Thoracic aorta (tissue), 2 donors: ENCODE results near the gene FAM156A. TPM values are rescaled to one million over a fixed set of nuclear protein-coding genes. Genes with fewer than 3 reads are reported as not detected.

Experiments used
- ATAC-seq: fragments of 150-250 bp; one replicate; pipeline ENCODE4 v1.8.0; 2017; ENCODE audit warnings: low read depth; ENCODE audit not compliant: insufficient number of reproducible peaks, low FRiP score
- DNase-seq: peaks from one replicate; pipeline ENCODE4 v3.0.0-alpha.2; 2020; ENCODE audit warnings: low spot score
- H3K27ac ChIP-seq, 2 donors: fragments of 200-600 bp; sonication (generic); 1 replicate in 1 of 2; 2 replicates in 1 of 2; pipeline ENCODE4 v1.5.1; 2016; ENCODE audit warnings: mild to moderate bottlenecking in 2 of 2, moderate library complexity in 2 of 2
- H3K27me3 ChIP-seq: fragments of 200-600 bp; sonication (generic); replicated peaks from 2 replicates; pipeline ENCODE4 v1.6.0; 2016; ENCODE audit warnings: mild to moderate bottlenecking; ENCODE audit not compliant: insufficient read depth
- H3K36me3 ChIP-seq: fragments of 200-600 bp; sonication (generic); one replicate; pipeline ENCODE4 v1.5.1; 2016
- H3K4me1 ChIP-seq, 2 donors: fragments of 200-600 bp; sonication (generic); 1 replicate in 1 of 2; 2 replicates in 1 of 2; pipeline versions ENCODE4 v1.5.1 to v1.6.0; 2016; ENCODE audit warnings: low read depth in 2 of 2, mild to moderate bottlenecking in 1 of 2; ENCODE audit not compliant: control insufficient read depth in 1 of 2
- H3K4me3 ChIP-seq: fragments of 200-600 bp; sonication (generic); 2 replicates; pipeline ENCODE4 v1.5.1; 2016; ENCODE audit warnings: mild to moderate bottlenecking
- H3K9me3 ChIP-seq: fragments of 200-600 bp; sonication (generic); 2 replicates; pipeline ENCODE4 v1.5.1; 2016
- CTCF ChIP-seq: fragments of 200-600 bp; sonication (generic); IDR thresholded peaks from one replicate; pipeline ENCODE4 v1.5.1; 2019; ENCODE audit warnings: antibody characterized with exemption
- total RNA-seq, 2 donors: library from RNA; depleted of rRNA; stranded (reverse); fragments of >200 nt; gene quantifications; one replicate each; pipeline versions ENCODE4 v1.1.0 to v1.2.3, GENCODE V29; 2016

The FAM156A gene
- total RNA-seq, 2 donors from 2014 or later: 44.3 to 55.7 TPM

DNA sequence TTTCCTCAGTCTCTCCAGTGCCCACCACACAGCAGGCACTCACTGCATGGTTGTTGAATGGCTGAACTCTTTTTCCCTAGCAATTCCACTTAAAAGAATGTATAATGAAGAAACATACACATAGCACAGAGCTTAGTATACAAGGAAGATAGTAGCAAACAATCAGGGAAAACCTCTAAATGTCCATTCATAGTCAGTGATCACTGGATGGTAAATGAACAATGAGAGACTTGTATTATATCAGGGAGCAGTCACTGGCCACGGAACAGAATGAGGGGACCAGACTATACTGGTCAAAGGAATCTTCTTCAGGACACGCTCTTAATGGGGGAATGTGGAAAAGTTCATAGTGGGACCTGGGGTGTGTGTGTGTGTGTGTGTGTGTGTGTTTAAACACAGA is 43.6 kb upstream of the FAM156A start:
- TF ChIP-seq CTCF: no peak
- Histone ChIP-seq H3K4me1 (no peaks in the 10 kb centered on the region), H3K9me3 (no peaks in the 10 kb centered on the region), H3K27me3 (no peaks in the 10 kb centered on the region), H3K36me3 (no peaks in the 10 kb centered on the region), H3K27ac (no peak overlapping the region), H3K4me3 (no peak overlapping the region)
- ATAC-seq (no peak), DNase-seq (no peak)

DNA sequence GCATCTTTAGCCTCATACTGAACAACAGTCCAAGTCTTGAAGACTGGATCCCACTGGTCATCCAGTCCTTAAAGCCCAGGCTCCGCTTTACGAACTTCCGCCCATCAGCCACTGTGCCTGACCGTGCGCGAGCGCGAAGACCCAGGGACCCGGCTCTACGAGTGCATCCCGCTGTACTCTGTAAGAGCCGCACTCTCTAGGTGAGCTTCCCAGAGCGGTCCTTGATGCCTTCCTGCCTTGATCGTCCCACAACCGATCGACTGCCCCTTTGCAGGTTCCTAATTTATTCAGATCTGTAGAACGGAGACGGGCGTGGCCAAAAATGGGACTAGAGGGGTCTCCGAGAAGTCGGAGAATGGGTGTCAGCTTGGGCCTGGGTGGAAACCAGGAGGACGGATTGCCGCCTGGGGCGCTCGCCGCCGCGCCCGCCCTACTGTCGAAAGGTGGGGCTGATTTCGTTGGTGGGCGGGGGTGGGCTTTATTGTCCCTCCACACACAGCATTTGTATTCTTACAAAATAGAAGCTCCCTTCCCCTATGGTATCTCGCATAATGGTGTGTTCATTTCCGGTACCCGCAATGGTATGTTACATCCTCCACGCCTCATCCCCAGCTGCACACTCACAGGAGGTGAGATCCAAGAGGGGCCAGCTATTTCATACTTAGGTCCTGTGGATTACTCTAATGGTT is 42.3 kb upstream of the FAM156A start:
- ATAC-seq (no peak), DNase-seq (no peak)
- H3K27me3 ChIP-seq: no peaks in the 10 kb centered on the region
- no peaks in the 10 kb centered on the region for H3K9me3 ChIP-seq
- H3K36me3 ChIP-seq: no peaks in the 10 kb centered on the region
- peak overlapping the region; percentile 20 for H3K4me3 ChIP-seq
- TF ChIP-seq CTCF: no peak
- no peak overlapping the region for H3K27ac ChIP-seq
- H3K4me1 ChIP-seq: peaks cover 0 to 3% of the 10 kb centered on the region in 2 donors

GRCh38 chrX:52995987-52996331 is 37.6 kb upstream of the FAM156A start:
- DNase-seq (no peak), ATAC-seq (no peak)
- Histone ChIP-seq H3K4me3 (peak overlapping the region; percentile 74), H3K36me3 (no peaks in the 10 kb centered on the region), H3K27ac (peak overlapping the region; percentile 84 to 87), H3K27me3 (no peaks in the 10 kb centered on the region), H3K4me1 (peaks cover 8 to 12% of the 10 kb centered on the region in 2 donors), H3K9me3 (no peaks in the 10 kb centered on the region)
- peak; percentile 5 for TF ChIP-seq CTCF

DNA sequence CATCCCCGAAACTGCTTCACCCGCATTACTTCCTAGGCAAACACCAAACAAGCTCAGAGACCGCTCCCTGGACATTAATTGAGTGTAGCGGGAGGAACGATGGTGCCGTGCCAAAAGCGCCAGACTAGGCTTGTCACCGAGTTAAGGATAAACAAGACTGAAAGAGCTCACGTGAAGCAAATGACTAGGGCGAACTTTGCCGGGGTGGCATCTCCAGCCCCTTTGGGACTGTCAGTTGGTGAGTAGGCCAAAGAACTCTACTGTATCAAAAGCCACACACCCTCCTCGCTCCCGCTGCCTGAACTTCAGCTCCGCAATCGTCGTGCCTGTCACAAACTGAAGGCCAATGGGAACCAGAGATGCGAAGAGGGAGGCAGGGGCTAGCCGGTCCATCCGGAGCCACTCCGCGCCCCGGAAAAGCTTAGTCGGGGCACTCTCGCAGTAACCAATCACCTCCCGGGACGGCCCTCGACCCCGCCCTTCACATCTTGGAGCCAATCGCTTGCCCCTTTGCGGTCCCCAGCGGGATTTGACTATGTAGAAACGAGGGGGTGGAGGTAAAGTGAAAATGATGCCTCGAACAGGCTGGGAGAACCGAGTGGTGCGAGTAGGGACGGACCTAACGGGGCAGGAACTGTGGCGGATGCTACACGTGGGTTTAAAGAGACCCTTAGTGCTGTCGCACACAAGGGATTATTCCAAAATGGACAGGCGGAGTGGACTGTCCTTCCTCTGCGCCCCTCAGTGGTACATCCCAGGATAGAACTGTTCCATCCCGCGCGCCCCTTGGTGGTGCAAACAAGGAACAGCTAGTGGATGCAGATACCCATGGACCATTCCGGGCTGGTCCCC is 37.0 kb upstream of the FAM156A start:
- TF ChIP-seq CTCF: peak; percentile 75
- peak; percentile 64 for DNase-seq
- ATAC-seq: peak; percentile 96

DNA sequence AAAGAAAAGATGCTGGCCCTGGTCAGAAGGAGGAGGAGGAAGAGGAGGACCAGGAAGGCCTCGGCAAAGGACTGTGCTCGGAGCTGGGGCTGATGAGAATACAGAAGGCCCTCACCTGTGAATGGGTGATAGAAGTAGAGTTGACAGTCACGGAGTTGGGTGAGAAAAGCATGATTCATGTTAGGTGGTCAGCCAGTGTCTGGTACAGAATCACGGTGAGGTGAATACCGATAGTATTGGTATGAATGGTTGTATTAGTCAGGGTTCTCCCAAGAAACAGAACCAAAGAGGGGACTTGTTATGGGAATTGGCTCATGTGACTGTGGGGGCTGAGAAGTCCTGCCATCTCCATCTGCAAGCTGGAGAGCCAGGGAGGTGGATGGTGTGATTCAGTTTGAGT is 32.5 kb upstream of the FAM156A start:
- DNase-seq (no peak), ATAC-seq (no peak)
- Histone ChIP-seq H3K4me1 (peaks cover 9 to 20% of the 10 kb centered on the region in 2 donors), H3K9me3 (no peaks in the 10 kb centered on the region), H3K4me3 (no peak overlapping the region), H3K27me3 (no peaks in the 10 kb centered on the region), H3K36me3 (no peaks in the 10 kb centered on the region), H3K27ac (no peak overlapping the region)
- TF ChIP-seq CTCF: no peak

More for the DNA sequence above, 37.0 kb upstream of the FAM156A start:
- Histone ChIP-seq H3K9me3 (no peaks in the 10 kb centered on the region), H3K27ac (peak overlapping the region; percentile 84 to 87), H3K4me1 (peaks cover 8 to 12% of the 10 kb centered on the region in 2 donors), H3K36me3 (no peaks in the 10 kb centered on the region), H3K27me3 (no peaks in the 10 kb centered on the region), H3K4me3 (peak overlapping the region; percentile 74)
